Endothelial cell of umbilical vein (primary cell): ENCODE data around the gene NAALAD2. TPM values are rescaled to one million over a fixed set of nuclear protein-coding genes. Genes with fewer than 3 reads are reported as not detected.

Experiments used
- BruUV-seq: library from RNA; stranded (reverse); fragments of 400-500 nt; replicated peaks from 2 replicates; lab custom pipeline; 2021; lab: Mats Ljungman, UMichigan
- CTCF ChIA-PET: fragments of 300-600, 350-600 bp; sonication (Branson Sonifier 250); formaldehyde crosslinking; loops from one replicate; lab custom pipeline; 2021; ENCODE audit warnings: antibody characterized with exemption, inconsistent platforms; lab: Charles Lee
- POLR2A ChIA-PET: fragments of 300-600, 350-600 bp; sonication (Branson Sonifier 250); formaldehyde crosslinking; loops from one replicate; lab custom pipeline; 2021; ENCODE audit warnings: antibody characterized with exemption, inconsistent platforms; lab: Charles Lee
- DNase-seq: peaks from one replicate; pipeline ENCODE4 v3.0.0-alpha.2; 2011; ENCODE audit warnings: low read depth, low spot score
- FAIRE-seq: peaks from 2 replicates; lab custom pipeline; 2011; peaks lifted over from hg19 to GRCh38; lab: Jason Lieb, UNC
- H2AFZ ChIP-seq: 2 replicates; pipeline ENCODE4 v1.6.0; 2012; ENCODE audit warnings: low read depth, low read length, control low read depth, inconsistent platforms
- H3K27ac ChIP-seq: 2 replicates; pipeline ENCODE4 v1.5.1; 2011; ENCODE audit warnings: low read depth, mild to moderate bottlenecking, control low read depth, low read length, moderate library complexity; ENCODE audit not compliant: insufficient read depth
- H3K27me3 ChIP-seq, 2 experiments: 2 replicates each; pipeline versions ENCODE4 v1.6.0 to v1.6.1; 2011; ENCODE audit warnings: low read length in 2 of 2, mixed read lengths in 1 of 2; ENCODE audit not compliant: control insufficient read depth in 2 of 2, insufficient read depth in 2 of 2
- H3K36me3 ChIP-seq, 2 experiments: 2 replicates in 1 of 2; 3 replicates in 1 of 2; pipeline ENCODE4 v1.5.1; 2011; ENCODE audit warnings: low read length in 2 of 2, mild to moderate bottlenecking in 1 of 2, moderate library complexity in 1 of 2; ENCODE audit not compliant: control insufficient read depth in 2 of 2, insufficient read depth in 2 of 2; ENCODE audit errors: extremely low read depth in 1 of 2
- H3K4me1 ChIP-seq: 3 replicates; pipeline ENCODE4 v1.5.1; 2011; ENCODE audit warnings: mild to moderate bottlenecking, low read length; ENCODE audit not compliant: control insufficient read depth, insufficient read depth; ENCODE audit errors: extremely low read depth
- H3K4me2 ChIP-seq: 2 replicates; pipeline ENCODE4 v1.6.1; 2011; ENCODE audit warnings: low read length, control low read depth, mixed read lengths; ENCODE audit not compliant: insufficient read depth
- H3K4me3 ChIP-seq, 3 experiments: fragments of 200-600 bp in 1 of 3; sonication (generic), shearing (Covaris generic) in 1 of 3; replicated peaks in 1 of 3; 2 replicates each; pipeline ENCODE4 v1.5.1; 2011 to 2016; ENCODE audit warnings: control low read depth in 3 of 3, low read length in 3 of 3, mild to moderate bottlenecking in 2 of 3, inconsistent platforms in 1 of 3, low read depth in 1 of 3, moderate library complexity in 1 of 3; ENCODE audit not compliant: insufficient read depth in 1 of 3
- H3K79me2 ChIP-seq: 2 replicates; pipeline ENCODE4 v1.6.0; 2012; ENCODE audit warnings: low read length, inconsistent platforms; ENCODE audit not compliant: control insufficient read depth, insufficient read depth
- H3K9ac ChIP-seq: replicated peaks from 2 replicates; pipeline ENCODE3; 2011; ENCODE audit warnings: low read length, control low read depth; ENCODE audit not compliant: insufficient read depth; ENCODE audit errors: extremely low read depth
- H3K9me1 ChIP-seq: replicated peaks from 3 replicates; pipeline ENCODE4 v1.6.0; 2011; ENCODE audit warnings: mild to moderate bottlenecking, low read length; ENCODE audit not compliant: control insufficient read depth, insufficient read depth; ENCODE audit errors: extremely low read depth
- H3K9me3 ChIP-seq: replicated peaks from 2 replicates; pipeline ENCODE4 v1.5.1; 2012; ENCODE audit warnings: low read length, inconsistent platforms; ENCODE audit not compliant: control insufficient read depth, insufficient read depth
- H4K20me1 ChIP-seq: replicated peaks from 2 replicates; pipeline ENCODE3; 2011; ENCODE audit warnings: mild to moderate bottlenecking, low read length; ENCODE audit not compliant: control insufficient read depth, insufficient read depth; ENCODE audit errors: extremely low read depth
- CTCF ChIP-seq, 2 donors: IDR thresholded peaks; 1 replicate in 1 of 2; 2 replicates in 1 of 2; pipeline ENCODE4 v1.5.1; 2011; ENCODE audit warnings: low read length in 2 of 2, mild to moderate bottlenecking in 2 of 2, moderate library complexity in 2 of 2, control low read depth in 1 of 2, inconsistent platforms in 1 of 2, low read depth in 1 of 2; ENCODE audit not compliant: insufficient read depth in 1 of 2; ENCODE audit errors: extremely low read depth in 1 of 2
- EZH2 ChIP-seq: IDR thresholded peaks from 2 replicates; pipeline ENCODE4 v1.6.1; 2012; ENCODE audit warnings: borderline replicate concordance, low read depth, mild to moderate bottlenecking, moderate library complexity, low read length, inconsistent platforms; ENCODE audit not compliant: severe bottlenecking
- FOS ChIP-seq: IDR thresholded peaks from 2 replicates; pipeline ENCODE4 v1.6.1; 2011; ENCODE audit warnings: mild to moderate bottlenecking, low read length, moderate library complexity, borderline replicate concordance; ENCODE audit not compliant: insufficient read depth
- GATA2 ChIP-seq: IDR thresholded peaks from 2 replicates; pipeline ENCODE4 v1.7.0; 2011; ENCODE audit warnings: low read depth, mild to moderate bottlenecking, moderate library complexity, mixed read lengths, low read length; ENCODE audit not compliant: insufficient read length, insufficient read depth
- JUN ChIP-seq: IDR thresholded peaks from 2 replicates; pipeline ENCODE4 v1.6.1; 2011; ENCODE audit warnings: borderline replicate concordance, low read depth; ENCODE audit not compliant: insufficient read length, insufficient read depth
- MYC ChIP-seq: IDR thresholded peaks from one replicate; pipeline ENCODE4 v1.6.1; 2011; ENCODE audit warnings: mild to moderate bottlenecking, low read depth, low read length
- POLR2A ChIP-seq: IDR thresholded peaks from 2 replicates; pipeline ENCODE4 v1.6.1; 2012; ENCODE audit warnings: low read depth, mild to moderate bottlenecking, control low read depth, low read length
- POLR2AphosphoS5 ChIP-seq: IDR thresholded peaks from 2 replicates; pipeline ENCODE4 v1.6.1; 2012; ENCODE audit warnings: low read depth, mild to moderate bottlenecking, control low read depth, low read length, moderate library complexity; ENCODE audit not compliant: insufficient read depth
- dilution Hi-C: fragments of 300-500 bp; cut with MboI; formaldehyde crosslinking; loops from one replicate; pipeline ENCODE4 v1.15.0; 2019; ENCODE audit warnings: low sequenced_read_pairs; ENCODE audit not compliant: extremely low pct_ligation_motif_present
- intact Hi-C: fragments of 100-400 bp; cut with micrococcal nuclease; formaldehyde crosslinking; loops from one replicate; pipeline ENCODE4 v1.10.0; 2022
- polyA plus RNA-seq, 4 experiments: library from polyadenylated mRNA; depleted of rRNA in 3 of 4; stranded (reverse) in 3 of 4; unstranded in 1 of 4; fragments of >200 nt; gene quantifications; 2 replicates each; pipeline versions ENCODE4 v1.2.1 to v1.2.3, GENCODE V29; 2011 to 2012; ENCODE audit warnings: missing spikeins in 1 of 4
- total RNA-seq: library from RNA; stranded (reverse); gene quantifications from 2 replicates; pipeline ENCODE4 v1.2.3, GENCODE V29; 2021
- TF ChIP-seq, protein P1 (sequence below): IDR thresholded peaks from 2 replicates; pipeline ENCODE4 v1.6.1; 2011; ENCODE audit not compliant: insufficient read depth, insufficient read length

NAALAD2 gene
- total and polyA plus RNA-seq, 2 donors (not counting 3 experiments of a cell fraction or from before 2014, with no cell fraction given): 0.66 to 1.1 TPM

- FAIRE-seq (no peak), DNase-seq (no peak)
- no peak overlapping the region for H3K4me2 ChIP-seq
- no peaks in the 10 kb centered on the region for H3K9me1 ChIP-seq
- H3K9ac ChIP-seq: no peak overlapping the region
- H2AFZ ChIP-seq: no peak overlapping the region
- H3K36me3 ChIP-seq: peaks cover 0 to 15% of the 10 kb centered on the region in 2 experiments
- H3K27me3 ChIP-seq: no peaks in the 10 kb centered on the region
- no peaks in the 10 kb centered on the region for H3K79me2 ChIP-seq
- intact Hi-C loops (no loop called here), dilution Hi-C loops (no loop called here)
- ChIA-PET CTCF (interaction anchor here (1.0 kb wide), 1 partner anchor 9 kb away, joined by 3 read pairs; no protein-coding TSS in a partner anchor), POLR2A (no interaction called here)
- H4K20me1 ChIP-seq: no peaks in the 10 kb centered on the region
- H3K9me3 ChIP-seq: no peaks in the 10 kb centered on the region
- H3K4me3 ChIP-seq: no peak overlapping the region
- no TSS peak for BruUV-seq
- H3K27ac ChIP-seq: no peak overlapping the region
- TF ChIP-seq POLR2AphosphoS5 (no peak), EZH2 (no peak)
- no peaks in the 10 kb centered on the region for H3K4me1 ChIP-seq
Observed at GRCh38 chr11:90202342-90202741, 67.9 kb downstream of the NAALAD2 start.

DNA sequence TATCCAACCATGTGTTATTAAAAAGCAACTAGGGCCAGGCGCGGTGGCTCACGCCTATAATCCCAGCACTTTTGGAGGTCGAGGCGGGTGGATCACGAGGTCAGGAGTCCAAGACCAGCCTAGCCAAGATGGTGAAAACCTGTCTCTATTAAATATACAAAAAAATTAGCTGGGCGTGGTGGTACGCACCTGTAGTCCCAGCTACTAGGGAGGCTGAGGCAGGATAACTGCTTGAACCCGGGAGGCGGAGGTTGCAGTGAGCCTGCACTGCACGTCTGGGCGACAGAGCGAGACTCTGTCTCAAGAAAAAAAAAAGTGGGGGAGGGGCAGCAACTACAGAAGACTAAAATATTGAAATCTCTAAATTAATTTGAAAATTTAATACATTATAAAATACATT is 69.9 kb downstream of the NAALAD2 start:
- FAIRE-seq: no peak
- Histone ChIP-seq H3K79me2 (peaks cover 2% of the 10 kb centered on the region), H3K4me3 (no peak overlapping the region), H3K9ac (no peak overlapping the region), H4K20me1 (no peaks in the 10 kb centered on the region), H3K27me3 (no peaks in the 10 kb centered on the region), H3K9me3 (no peaks in the 10 kb centered on the region), H3K36me3 (peaks cover 0 to 13% of the 10 kb centered on the region in 2 experiments), H2AFZ (no peak overlapping the region), H3K27ac (no peak overlapping the region), H3K9me1 (no peaks in the 10 kb centered on the region), H3K4me1 (no peaks in the 10 kb centered on the region), H3K4me2 (no peak overlapping the region)
- BruUV-seq: no TSS peak
- no peak for TF ChIP-seq POLR2A
- no peak for TF ChIP-seq JUN
- no peak for TF ChIP-seq POLR2AphosphoS5
- no peak for TF ChIP-seq MYC
- no peak for TF ChIP-seq EZH2
- TF ChIP-seq FOS: no peak
- TF ChIP-seq GATA2: no peak
- TF ChIP-seq CTCF (IDR thresholded peaks at IDR 0.05; ENCODE audit: extremely low read depth in 1 of 2, insufficient read depth in 1 of 2, low read depth in 1 of 2, low read length in 2 of 2): no peak
- TF ChIP-seq, protein P1, sequence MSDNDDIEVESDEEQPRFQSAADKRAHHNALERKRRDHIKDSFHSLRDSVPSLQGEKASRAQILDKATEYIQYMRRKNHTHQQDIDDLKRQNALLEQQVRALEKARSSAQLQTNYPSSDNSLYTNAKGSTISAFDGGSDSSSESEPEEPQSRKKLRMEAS: no peak
- POLR2A ChIA-PET: no interaction called here
- intact Hi-C loops: loop anchor here (2.0 kb wide), 1 partner anchor 254 kb away; no protein-coding TSS in a partner anchor
- CTCF ChIA-PET: interaction anchor here (0.8 to 2.6 kb wide), 12 partner anchors 8 to 258 kb away, joined by 3 to 14 read pairs (median 5); partner anchors contain the start of genes CHORDC1 and NAALAD2
- DNase-seq: no peak
- dilution Hi-C loops: no loop called here
